ENCODE results near the gene FBXL17.

FBXL17 gene

GRCh38 chr5:107964722-107965121 lies 417.2 kb downstream of the FBXL17 start:
- H3K9me3 Mint-ChIP-seq, result no peaks in the 10 kb centered on the region
- no peak overlapping the region for H3K27ac Mint-ChIP-seq
- H3K27me3 Mint-ChIP-seq (ENCODE audit: low read depth), result no peaks in the 10 kb centered on the region
- H3K4me3 Mint-ChIP-seq, result no peak overlapping the region
- H3K36me3 Mint-ChIP-seq (ENCODE audit: low read depth), result no peaks in the 10 kb centered on the region
- H3K4me1 Mint-ChIP-seq (ENCODE audit: low read depth), result no peaks in the 10 kb centered on the region

DNA sequence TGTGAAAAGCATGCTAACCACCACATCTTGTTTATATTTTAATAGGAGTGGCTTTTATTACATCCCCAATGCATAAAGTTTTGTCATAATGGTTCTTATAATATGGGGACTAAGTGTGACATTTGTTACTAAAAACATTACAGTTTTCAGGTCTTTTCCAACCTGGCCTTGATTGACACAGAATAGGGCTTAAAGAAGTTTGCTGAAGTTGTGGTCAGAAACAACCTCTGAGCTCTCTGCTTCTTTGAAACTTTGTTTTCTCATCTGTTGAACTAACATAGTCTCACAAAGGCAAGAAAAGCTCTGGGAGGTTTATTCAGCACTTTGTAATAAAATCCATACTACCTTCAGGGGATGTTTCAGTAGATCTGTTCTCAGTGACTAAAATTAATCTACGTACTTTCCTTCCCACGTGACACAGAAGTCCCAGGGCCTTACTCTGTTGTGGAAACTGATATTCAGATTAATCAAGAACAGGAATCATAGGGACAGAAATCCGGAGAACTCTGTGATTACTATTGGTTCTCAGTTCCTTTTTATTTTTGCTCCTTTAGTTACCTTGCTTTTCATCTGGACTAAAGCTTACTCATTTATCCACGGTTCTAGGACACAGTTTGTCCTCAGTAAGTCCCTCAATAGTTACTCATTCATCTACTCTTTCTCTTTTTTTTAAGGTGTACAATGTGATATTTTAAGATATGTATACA lies 422.2 kb downstream of the FBXL17 start:
- Mint-ChIP-seq H3K9me3 (no peaks in the 10 kb centered on the region), H3K27ac (no peak overlapping the region), H3K36me3 (ENCODE audit: low read depth) (no peaks in the 10 kb centered on the region), H3K4me1 (ENCODE audit: low read depth) (peaks cover 1% of the 10 kb centered on the region), H3K4me3 (no peak overlapping the region), H3K27me3 (ENCODE audit: low read depth) (no peaks in the 10 kb centered on the region)

GRCh38 chr5:107958861-107959260 lies 423.0 kb downstream of the FBXL17 start:
- Mint-ChIP-seq H3K36me3 (ENCODE audit: low read depth) (no peaks in the 10 kb centered on the region), H3K27ac (no peak overlapping the region), H3K4me1 (ENCODE audit: low read depth) (peaks cover 1% of the 10 kb centered on the region), H3K9me3 (no peaks in the 10 kb centered on the region), H3K4me3 (no peak overlapping the region), H3K27me3 (ENCODE audit: low read depth) (no peaks in the 10 kb centered on the region)

DNA sequence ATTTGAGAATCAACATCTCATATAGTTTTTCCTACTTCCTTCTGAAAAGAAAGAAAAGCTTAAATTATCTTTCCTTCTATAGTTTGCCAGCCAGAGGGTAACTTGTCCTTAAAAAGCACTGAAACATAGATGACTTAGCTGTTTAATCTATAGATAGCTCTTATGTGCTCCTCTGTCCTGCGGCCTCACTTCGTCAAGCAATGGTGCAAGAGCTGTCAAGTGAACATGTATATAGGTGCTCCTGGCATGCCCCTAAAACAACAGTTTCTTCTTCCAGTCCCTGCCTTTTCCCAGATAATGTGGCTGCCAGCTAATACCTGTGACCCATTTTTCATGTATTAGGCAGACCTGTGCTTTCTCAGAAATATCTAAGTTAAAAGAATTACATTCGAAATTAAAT lies 423.5 kb downstream of the FBXL17 start:
- Mint-ChIP-seq H3K4me1 (ENCODE audit: low read depth) (peaks cover 1% of the 10 kb centered on the region), H3K9me3 (no peaks in the 10 kb centered on the region), H3K36me3 (ENCODE audit: low read depth) (no peaks in the 10 kb centered on the region)

GRCh38 chr5:107957051-107957450 lies 424.8 kb downstream of the FBXL17 start:
- H3K36me3 Mint-ChIP-seq (ENCODE audit: low read depth), result no peaks in the 10 kb centered on the region
- peaks cover 1% of the 10 kb centered on the region for H3K4me1 Mint-ChIP-seq (ENCODE audit: low read depth)
- no peak overlapping the region for H3K27ac Mint-ChIP-seq
- no peaks in the 10 kb centered on the region for H3K9me3 Mint-ChIP-seq
- no peaks in the 10 kb centered on the region for H3K27me3 Mint-ChIP-seq (ENCODE audit: low read depth)
- no peak overlapping the region for H3K4me3 Mint-ChIP-seq

More for the DNA sequence above, 423.5 kb downstream of the FBXL17 start:
- Mint-ChIP-seq H3K4me3 (no peak overlapping the region), H3K27me3 (ENCODE audit: low read depth) (no peaks in the 10 kb centered on the region), H3K27ac (no peak overlapping the region)

DNA sequence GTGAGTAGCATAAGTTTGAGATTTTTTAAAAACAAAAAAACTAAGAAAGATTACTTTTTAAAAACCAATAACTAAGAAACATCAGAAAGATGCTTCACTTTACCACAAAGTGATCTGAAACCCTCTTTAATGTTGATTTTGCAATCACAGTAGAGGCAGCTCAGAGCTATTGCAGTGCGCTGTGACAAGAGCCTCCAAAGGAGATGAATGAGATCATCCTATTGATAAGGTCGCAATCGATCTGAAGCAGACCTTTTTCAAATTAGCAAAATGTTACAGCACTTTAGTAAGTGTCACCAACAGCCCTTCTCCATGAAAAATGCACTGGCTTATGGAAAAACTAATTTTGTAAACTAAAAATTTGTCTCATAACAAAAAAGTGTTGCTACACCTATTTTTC lies 426.6 kb downstream of the FBXL17 start:
- H3K36me3 Mint-ChIP-seq (ENCODE audit: low read depth), result no peaks in the 10 kb centered on the region
- H3K4me3 Mint-ChIP-seq, result no peak overlapping the region
- H3K4me1 Mint-ChIP-seq (ENCODE audit: low read depth), result peaks cover 1% of the 10 kb centered on the region
- H3K27me3 Mint-ChIP-seq (ENCODE audit: low read depth), result no peaks in the 10 kb centered on the region
- H3K27ac Mint-ChIP-seq, result no peak overlapping the region
- H3K9me3 Mint-ChIP-seq, result no peaks in the 10 kb centered on the region

GRCh38 chr5:107954254-107954653 lies 427.6 kb downstream of the FBXL17 start:
- Mint-ChIP-seq H3K27me3 (ENCODE audit: low read depth) (no peaks in the 10 kb centered on the region), H3K9me3 (no peaks in the 10 kb centered on the region), H3K4me3 (no peak overlapping the region), H3K27ac (no peak overlapping the region), H3K4me1 (ENCODE audit: low read depth) (peaks cover 7% of the 10 kb centered on the region), H3K36me3 (ENCODE audit: low read depth) (no peaks in the 10 kb centered on the region)

DNA sequence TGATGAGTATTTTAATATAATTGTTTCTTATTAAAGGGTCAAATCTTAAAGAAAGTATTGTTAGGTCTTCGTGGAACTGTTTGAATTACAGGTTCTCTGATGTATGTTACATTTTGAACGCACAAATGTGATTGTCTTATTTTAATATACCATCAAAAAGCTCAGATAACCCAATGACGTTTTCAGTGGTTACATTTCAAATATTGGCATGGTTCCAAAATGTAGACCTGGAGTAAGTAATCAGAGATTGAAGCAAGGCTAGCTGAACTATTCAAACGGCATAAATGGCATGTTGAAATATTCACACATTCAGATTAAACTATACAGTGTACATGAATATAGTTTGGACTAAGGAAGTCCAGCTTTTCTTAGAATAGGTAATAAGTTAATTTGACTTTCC lies 429.4 kb downstream of the FBXL17 start:
- Mint-ChIP-seq H3K9me3 (no peaks in the 10 kb centered on the region), H3K27ac (no peak overlapping the region)

DNA sequence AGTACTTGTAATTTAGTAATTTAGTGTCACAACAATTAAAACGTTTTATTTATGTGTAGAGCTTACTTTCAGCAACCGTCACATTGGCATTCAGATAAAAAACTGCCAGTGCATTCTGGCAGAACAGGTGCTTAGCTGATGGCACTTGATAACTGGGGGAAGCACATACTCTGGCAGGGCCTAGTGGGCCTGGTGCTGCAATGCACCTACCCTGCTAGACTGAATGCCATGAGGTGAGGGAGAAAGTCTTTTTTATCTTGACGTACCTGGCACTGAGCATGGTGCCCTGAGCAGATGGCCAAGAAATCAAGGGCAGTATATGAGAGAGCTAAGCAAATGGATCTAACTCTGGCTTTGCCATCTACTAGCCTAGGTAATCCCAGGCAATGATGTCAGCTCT lies 430.6 kb downstream of the FBXL17 start:
- no peaks in the 10 kb centered on the region for H3K9me3 Mint-ChIP-seq
- no peak overlapping the region for H3K4me3 Mint-ChIP-seq
- H3K27me3 Mint-ChIP-seq (ENCODE audit: low read depth), result no peaks in the 10 kb centered on the region
- H3K36me3 Mint-ChIP-seq (ENCODE audit: low read depth), result no peaks in the 10 kb centered on the region
- H3K27ac Mint-ChIP-seq, result no peak overlapping the region
- H3K4me1 Mint-ChIP-seq (ENCODE audit: low read depth), result peaks cover 8% of the 10 kb centered on the region

More for the DNA sequence above, 429.4 kb downstream of the FBXL17 start:
- Mint-ChIP-seq H3K36me3 (ENCODE audit: low read depth) (no peaks in the 10 kb centered on the region), H3K4me1 (ENCODE audit: low read depth) (peaks cover 9% of the 10 kb centered on the region), H3K4me3 (no peak overlapping the region), H3K27me3 (ENCODE audit: low read depth) (no peaks in the 10 kb centered on the region)

DNA sequence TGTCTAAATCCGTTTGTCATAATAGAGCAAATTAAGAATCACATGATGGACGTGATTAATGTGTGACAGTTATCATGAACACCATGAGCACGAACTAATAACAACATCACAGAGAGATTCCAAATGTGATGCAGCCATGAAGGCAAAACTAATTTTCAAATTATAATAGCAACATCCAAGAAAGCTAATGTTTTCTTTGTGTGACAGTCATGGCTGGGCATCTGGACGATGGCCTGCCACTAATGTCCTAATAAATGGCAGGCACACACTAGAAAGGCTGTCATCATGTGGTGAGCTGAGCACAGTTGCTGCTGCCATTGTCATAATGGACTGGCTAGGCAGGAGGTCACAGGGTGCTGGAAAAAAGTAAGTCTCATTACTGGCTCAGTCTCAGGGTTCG lies 431.1 kb downstream of the FBXL17 start:
- no peaks in the 10 kb centered on the region for H3K27me3 Mint-ChIP-seq (ENCODE audit: low read depth)
- H3K36me3 Mint-ChIP-seq (ENCODE audit: low read depth), result no peaks in the 10 kb centered on the region
- H3K27ac Mint-ChIP-seq, result no peak overlapping the region
- H3K4me1 Mint-ChIP-seq (ENCODE audit: low read depth), result peaks cover 8% of the 10 kb centered on the region
- H3K9me3 Mint-ChIP-seq, result no peaks in the 10 kb centered on the region
- H3K4me3 Mint-ChIP-seq, result no peak overlapping the region

DNA sequence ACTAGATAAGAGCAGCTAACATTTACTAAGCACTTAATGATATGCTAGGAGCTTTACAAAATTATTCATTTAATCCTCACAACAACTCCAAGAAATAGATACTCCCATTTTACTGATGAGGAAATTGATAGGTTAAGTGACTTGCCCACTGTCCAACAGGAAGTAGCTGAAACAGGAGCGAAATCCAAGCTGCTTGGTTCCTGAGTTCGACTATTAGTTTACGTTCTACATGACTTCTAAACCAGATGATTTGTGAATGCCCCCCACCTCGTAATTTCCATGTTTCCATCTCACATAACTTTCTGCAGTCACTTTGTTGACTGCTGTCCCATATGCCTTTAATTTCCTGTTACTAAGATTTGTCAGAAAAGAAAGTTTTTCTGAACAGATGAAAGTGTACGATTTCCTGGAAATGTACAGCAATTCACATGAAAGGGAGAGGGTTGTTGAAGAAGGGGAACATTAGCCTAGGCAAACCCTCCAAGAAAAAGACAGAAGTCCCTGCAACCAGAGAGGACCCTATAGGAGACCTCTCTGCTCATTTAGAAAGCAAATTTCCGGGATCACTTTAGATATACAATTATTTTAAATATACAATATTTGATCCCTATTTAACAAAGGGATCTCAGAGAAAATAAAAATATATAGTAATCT lies 432.1 kb downstream of the FBXL17 start:
- peaks cover 8% of the 10 kb centered on the region for H3K4me1 Mint-ChIP-seq (ENCODE audit: low read depth)
- H3K4me3 Mint-ChIP-seq, result peak overlapping the region; percentile 5
- peak overlapping the region; percentile 2 for H3K27ac Mint-ChIP-seq

DNA sequence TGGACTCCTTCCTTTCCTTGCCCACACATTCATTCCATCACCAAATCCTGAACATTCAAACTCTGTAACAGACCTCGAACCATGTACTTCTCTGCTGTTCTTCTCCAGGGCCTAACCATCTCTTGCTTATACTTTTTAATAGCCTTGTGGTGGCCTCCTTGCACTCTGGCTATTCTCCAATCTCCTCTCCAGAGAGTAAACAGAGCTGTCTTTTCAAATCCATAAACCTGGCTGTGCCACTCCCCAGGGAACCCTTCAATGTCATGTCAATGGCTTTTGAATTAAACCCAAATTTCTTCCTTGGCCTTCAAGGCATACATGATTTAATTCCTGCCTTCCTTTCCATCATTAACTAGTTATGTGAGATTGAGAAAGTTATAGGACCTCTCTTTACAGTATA lies 433.5 kb downstream of the FBXL17 start:
- H3K27ac Mint-ChIP-seq, result no peak overlapping the region
- H3K9me3 Mint-ChIP-seq, result no peaks in the 10 kb centered on the region
- no peak overlapping the region for H3K4me3 Mint-ChIP-seq
- no peaks in the 10 kb centered on the region for H3K27me3 Mint-ChIP-seq (ENCODE audit: low read depth)
- H3K4me1 Mint-ChIP-seq (ENCODE audit: low read depth), result peaks cover 8% of the 10 kb centered on the region
- no peaks in the 10 kb centered on the region for H3K36me3 Mint-ChIP-seq (ENCODE audit: low read depth)

More for the DNA sequence above, 432.1 kb downstream of the FBXL17 start:
- H3K27me3 Mint-ChIP-seq (ENCODE audit: low read depth), result no peaks in the 10 kb centered on the region
- no peaks in the 10 kb centered on the region for H3K36me3 Mint-ChIP-seq (ENCODE audit: low read depth)
- H3K9me3 Mint-ChIP-seq, result no peaks in the 10 kb centered on the region

DNA sequence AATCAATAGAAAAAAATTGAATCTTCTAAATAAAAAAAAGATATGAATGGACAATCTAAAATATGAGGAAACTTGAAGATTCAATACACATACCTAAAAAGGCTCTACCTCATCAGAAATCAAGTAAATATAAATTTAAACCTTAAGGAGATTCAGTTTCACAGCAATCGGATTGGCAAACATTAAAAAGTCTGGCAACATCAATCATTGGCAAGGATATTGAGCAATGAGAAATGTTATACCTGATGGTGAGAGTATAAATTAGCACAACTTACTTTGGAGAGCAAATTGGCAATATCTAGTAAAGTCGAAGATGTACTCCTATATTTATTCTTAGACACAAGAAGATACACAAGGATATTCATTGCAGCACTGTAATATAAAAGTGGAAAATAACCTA lies 436.8 kb downstream of the FBXL17 start:
- no peaks in the 10 kb centered on the region for H3K9me3 Mint-ChIP-seq
- no peaks in the 10 kb centered on the region for H3K36me3 Mint-ChIP-seq (ENCODE audit: low read depth)
- H3K27ac Mint-ChIP-seq, result no peak overlapping the region
- peaks cover 8% of the 10 kb centered on the region for H3K4me1 Mint-ChIP-seq (ENCODE audit: low read depth)
- no peak overlapping the region for H3K4me3 Mint-ChIP-seq
- no peaks in the 10 kb centered on the region for H3K27me3 Mint-ChIP-seq (ENCODE audit: low read depth)

- H3K27me3 Mint-ChIP-seq (ENCODE audit: low read depth), result no peaks in the 10 kb centered on the region
- H3K4me1 Mint-ChIP-seq (ENCODE audit: low read depth), result no peaks in the 10 kb centered on the region
- H3K27ac Mint-ChIP-seq, result no peak overlapping the region
- H3K4me3 Mint-ChIP-seq, result no peak overlapping the region
- H3K36me3 Mint-ChIP-seq (ENCODE audit: low read depth), result no peaks in the 10 kb centered on the region
- no peaks in the 10 kb centered on the region for H3K9me3 Mint-ChIP-seq
These were observed 438.0 kb downstream of the FBXL17 start for GRCh38 chr5:107943923-107944322.

DNA sequence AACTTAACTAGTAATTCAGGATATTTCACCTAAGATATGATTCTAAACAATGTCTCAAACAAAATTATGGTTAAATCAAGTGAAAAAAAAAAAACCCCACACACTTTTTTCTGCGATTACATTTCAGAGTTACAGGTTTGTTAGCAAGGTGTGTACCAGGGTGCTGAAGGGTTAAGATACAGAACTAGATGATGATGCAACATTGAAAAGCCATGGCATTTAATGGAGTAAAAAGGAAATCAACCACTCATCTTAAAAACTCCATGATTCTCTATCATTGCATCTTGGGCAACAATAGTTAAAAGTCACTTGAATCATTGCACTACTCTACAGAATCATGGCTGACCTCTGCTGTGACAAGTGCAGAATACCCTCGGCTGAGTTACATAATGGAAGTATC lies 440.9 kb downstream of the FBXL17 start:
- Mint-ChIP-seq H3K27me3 (ENCODE audit: low read depth) (no peaks in the 10 kb centered on the region), H3K36me3 (ENCODE audit: low read depth) (no peaks in the 10 kb centered on the region), H3K9me3 (no peaks in the 10 kb centered on the region), H3K27ac (no peak overlapping the region), H3K4me3 (no peak overlapping the region), H3K4me1 (ENCODE audit: low read depth) (no peaks in the 10 kb centered on the region)

Data from T-helper 1 cell treated with Interleukin-12 subunit alpha and Interleukin-12 subunit beta and Interleukin-4 antibody, amounts not matched to agents 30 μg/mL and 1 μg/mL, for 36 hours (primary cell).